ENCODE data around the gene NEURL1. TPM values are rescaled to one million over a fixed set of nuclear protein-coding genes. Genes with fewer than 3 reads are reported as not detected.

The NEURL1 gene
- total and polyA plus RNA-seq, 2 experiments from 2014 or later = 2.7 to 3.5 TPM

DNA sequence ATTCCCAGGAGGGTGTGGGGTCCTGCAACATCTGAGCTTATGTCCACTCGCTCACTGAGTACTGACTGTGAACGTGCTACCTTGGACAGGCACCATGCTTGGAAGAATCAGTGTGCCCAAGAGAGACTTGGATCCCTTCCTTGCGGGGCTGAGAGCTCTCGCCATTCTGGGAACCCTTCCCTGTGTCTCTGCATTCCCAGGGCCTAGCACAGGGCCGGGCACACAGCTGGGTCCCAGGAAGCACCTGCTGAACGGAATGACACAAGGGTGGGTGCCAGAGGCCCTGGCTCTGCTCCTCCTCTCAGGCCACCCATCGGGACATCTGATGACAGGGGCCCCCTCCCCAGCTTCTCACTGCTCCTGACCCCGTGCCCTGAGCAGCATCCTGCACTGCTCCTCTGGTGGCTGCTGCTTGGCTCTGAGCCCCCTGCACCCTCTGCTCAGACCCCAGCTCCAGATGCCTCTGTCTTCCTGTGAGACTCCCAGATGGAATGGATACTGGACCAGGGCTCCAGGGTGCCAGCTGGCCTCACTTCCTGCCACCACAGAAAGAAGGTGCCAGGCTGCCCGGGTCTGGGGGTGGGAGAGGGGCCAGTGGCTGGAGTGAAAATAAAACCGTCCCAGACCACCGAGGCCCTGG, 129.6 kb downstream of the NEURL1 start:
- DNase-seq (ENCODE audit: low read depth in 1 of 2, low spot score in 1 of 2) = no peak

DNA sequence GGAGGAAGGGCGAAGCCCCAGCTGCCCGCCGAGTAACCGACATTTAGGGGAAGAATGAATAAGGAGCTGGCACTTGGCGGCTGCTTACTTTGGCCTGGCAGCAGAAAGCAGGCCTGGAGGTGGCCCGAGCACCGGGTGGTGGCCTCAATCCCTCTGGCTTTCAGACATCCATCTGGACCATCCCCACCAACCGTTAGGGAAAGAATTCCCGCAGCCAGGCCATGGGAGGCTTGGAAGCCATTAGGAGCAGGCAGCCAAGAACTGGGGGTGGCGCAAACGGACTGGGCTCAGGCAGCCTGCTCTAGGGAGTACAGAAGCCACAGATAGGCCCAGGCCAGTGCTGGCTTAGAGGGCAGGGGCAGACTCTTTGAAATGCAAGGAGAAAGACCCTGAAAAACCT, 132.7 kb downstream of the NEURL1 start:
- DNase-seq (ENCODE audit: low read depth in 1 of 2, low spot score in 1 of 2) = no peak
- TF ChIP-seq, protein P1, sequence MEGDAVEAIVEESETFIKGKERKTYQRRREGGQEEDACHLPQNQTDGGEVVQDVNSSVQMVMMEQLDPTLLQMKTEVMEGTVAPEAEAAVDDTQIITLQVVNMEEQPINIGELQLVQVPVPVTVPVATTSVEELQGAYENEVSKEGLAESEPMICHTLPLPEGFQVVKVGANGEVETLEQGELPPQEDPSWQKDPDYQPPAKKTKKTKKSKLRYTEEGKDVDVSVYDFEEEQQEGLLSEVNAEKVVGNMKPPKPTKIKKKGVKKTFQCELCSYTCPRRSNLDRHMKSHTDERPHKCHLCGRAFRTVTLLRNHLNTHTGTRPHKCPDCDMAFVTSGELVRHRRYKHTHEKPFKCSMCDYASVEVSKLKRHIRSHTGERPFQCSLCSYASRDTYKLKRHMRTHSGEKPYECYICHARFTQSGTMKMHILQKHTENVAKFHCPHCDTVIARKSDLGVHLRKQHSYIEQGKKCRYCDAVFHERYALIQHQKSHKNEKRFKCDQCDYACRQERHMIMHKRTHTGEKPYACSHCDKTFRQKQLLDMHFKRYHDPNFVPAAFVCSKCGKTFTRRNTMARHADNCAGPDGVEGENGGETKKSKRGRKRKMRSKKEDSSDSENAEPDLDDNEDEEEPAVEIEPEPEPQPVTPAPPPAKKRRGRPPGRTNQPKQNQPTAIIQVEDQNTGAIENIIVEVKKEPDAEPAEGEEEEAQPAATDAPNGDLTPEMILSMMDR (IDR thresholded peaks at IDR 0.05; ENCODE audit: low read depth, low read length) = no peak
- H3K36me3 ChIP-seq = peaks cover 15% of the 10 kb centered on the region

More for the DNA sequence above, 129.6 kb downstream of the NEURL1 start:
- H3K4me1 ChIP-seq (ENCODE audit: low read depth) = no peaks in the 10 kb centered on the region
- peaks cover 18% of the 10 kb centered on the region for H3K36me3 ChIP-seq
- no peaks in the 10 kb centered on the region for H3K27me3 ChIP-seq
- TF ChIP-seq, protein P1 (IDR thresholded peaks at IDR 0.05; ENCODE audit: low read depth, low read length) = no peak
- no peak overlapping the region for H3K4me3 ChIP-seq
- H3K27ac ChIP-seq = no peak overlapping the region
- no peaks in the 10 kb centered on the region for H3K9me3 ChIP-seq (ENCODE audit: low read depth)

DNA sequence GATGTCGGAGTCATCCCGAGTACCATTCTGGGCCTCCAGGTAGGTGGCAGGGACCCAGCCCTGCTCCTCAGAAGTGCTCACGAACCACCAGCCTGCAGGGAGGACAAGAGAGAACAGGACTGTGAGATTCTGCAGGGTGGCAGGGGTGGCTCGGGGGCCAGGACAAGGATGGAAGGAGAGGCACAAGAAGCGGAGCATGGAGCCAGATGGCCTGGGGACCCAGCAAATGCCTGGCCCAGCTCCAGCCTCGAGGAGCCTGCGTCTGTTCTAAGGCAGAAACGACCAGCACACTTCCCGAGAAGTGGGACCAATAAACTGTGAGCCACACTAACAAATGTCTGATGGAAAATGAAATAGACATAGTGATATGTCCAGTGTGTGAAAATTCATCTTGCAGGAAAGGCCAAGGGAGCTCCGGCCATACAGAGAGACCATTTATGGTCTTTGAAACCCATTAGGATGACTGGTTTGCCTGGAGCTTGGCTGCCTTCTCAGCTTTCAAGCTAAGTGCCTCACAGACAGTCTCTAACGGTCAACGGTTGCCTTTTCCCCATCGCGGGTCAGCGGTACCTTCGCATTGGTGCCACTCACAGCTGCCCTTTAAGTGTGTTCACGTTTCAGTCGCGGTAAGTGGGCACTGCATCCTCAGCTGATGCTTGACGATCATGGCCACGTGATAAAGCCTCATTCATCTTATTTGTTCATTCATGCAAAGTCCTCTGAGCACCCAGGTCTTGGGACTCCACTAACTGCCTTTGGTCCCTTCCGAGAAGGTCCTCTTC, 133.8 kb downstream of the NEURL1 start:
- Histone ChIP-seq H3K27me3 (no peaks in the 10 kb centered on the region), H3K36me3 (peaks cover 15% of the 10 kb centered on the region)
- TF ChIP-seq, protein P1 (IDR thresholded peaks at IDR 0.05; ENCODE audit: low read depth, low read length) = no peak

More for the DNA sequence above, 132.7 kb downstream of the NEURL1 start:
- H3K4me3 ChIP-seq = no peak overlapping the region
- H3K27me3 ChIP-seq = no peaks in the 10 kb centered on the region
- no peak overlapping the region for H3K27ac ChIP-seq
- no peaks in the 10 kb centered on the region for H3K4me1 ChIP-seq (ENCODE audit: low read depth)
- H3K9me3 ChIP-seq (ENCODE audit: low read depth) = no peaks in the 10 kb centered on the region

DNA sequence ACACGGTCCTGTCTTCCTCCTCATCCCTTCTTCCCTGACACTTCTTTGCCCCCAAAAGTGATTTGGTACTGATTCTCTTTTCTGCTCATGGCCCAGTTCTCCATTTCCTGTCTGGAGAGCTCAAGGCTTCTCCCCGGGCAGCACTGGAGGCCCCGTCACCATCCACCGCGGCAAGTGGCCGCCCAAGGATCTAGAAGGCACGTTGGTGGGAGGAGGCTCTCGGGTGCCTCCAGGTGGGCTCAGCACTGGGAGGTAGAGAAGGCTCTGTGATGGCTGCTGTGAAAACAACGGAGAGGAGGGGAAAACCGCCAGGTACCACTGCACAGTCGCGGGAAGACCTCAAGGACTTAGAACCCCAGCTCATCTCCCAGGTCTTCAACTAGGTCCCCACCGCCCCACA, 134.4 kb downstream of the NEURL1 start:
- H3K4me1 ChIP-seq (ENCODE audit: low read depth) = no peaks in the 10 kb centered on the region
- H3K27me3 ChIP-seq = no peaks in the 10 kb centered on the region
- DNase-seq (ENCODE audit: low read depth in 1 of 2, low spot score in 1 of 2) = no peak
- peaks cover 15% of the 10 kb centered on the region for H3K36me3 ChIP-seq
- no peaks in the 10 kb centered on the region for H3K9me3 ChIP-seq (ENCODE audit: low read depth)
- no peak overlapping the region for H3K4me3 ChIP-seq
- H3K27ac ChIP-seq = no peak overlapping the region
- TF ChIP-seq, protein P1 (IDR thresholded peaks at IDR 0.05; ENCODE audit: low read depth, low read length) = no peak

More for the DNA sequence above, 133.8 kb downstream of the NEURL1 start:
- no peaks in the 10 kb centered on the region for H3K9me3 ChIP-seq (ENCODE audit: low read depth)
- H3K27ac ChIP-seq = no peak overlapping the region
- DNase-seq (ENCODE audit: low read depth in 1 of 2, low spot score in 1 of 2) = no peak
- no peaks in the 10 kb centered on the region for H3K4me1 ChIP-seq (ENCODE audit: low read depth)
- no peak overlapping the region for H3K4me3 ChIP-seq

DNA sequence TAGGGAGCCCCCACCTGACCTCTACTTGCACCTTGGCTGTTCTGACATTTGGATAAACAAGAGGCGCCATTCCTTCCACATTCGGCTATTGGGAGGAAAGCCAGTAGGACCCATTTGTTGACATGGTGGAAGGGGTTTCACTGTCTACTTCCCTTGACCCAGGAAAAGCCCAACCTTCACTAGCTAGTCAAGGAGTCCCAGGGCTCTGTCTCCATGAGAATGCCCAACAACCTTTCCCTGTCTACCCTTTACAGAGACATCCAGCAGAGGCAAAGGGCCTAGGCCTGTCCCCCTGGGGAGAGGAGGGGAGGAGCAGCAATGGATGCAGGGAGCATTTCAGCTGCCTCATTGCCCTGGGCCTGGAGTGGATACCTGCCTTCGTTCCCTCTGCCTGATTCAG, 136.1 kb downstream of the NEURL1 start:
- Histone ChIP-seq H3K27me3 (no peaks in the 10 kb centered on the region), H3K36me3 (peaks cover 11% of the 10 kb centered on the region), H3K9me3 (ENCODE audit: low read depth) (no peaks in the 10 kb centered on the region), H3K4me3 (no peak overlapping the region), H3K27ac (no peak overlapping the region), H3K4me1 (ENCODE audit: low read depth) (no peaks in the 10 kb centered on the region)
- TF ChIP-seq, protein P1 (IDR thresholded peaks at IDR 0.05; ENCODE audit: low read depth, low read length) = no peak
- no peak for DNase-seq (ENCODE audit: low read depth in 1 of 2, low spot score in 1 of 2)

All from cardiac muscle cell (in vitro differentiated cells and primary cell).